Fibroblast of skin of left quadriceps (primary cell): Measurements from ENCODE around the gene SLC52A3.
A peak's percentile ranks its signal among the peaks of the same experiment; 100 is the strongest.
"Not testable (repeated sequence)": the region's sequence is repeated elsewhere in the genome, so short reads cannot be mapped to it uniquely, and the experiment has no call there.

Experiments used
- DNase-seq, 2 experiments: peaks; one replicate each; pipeline ENCODE4 v3.0.0-alpha.2; 2013; ENCODE audit warnings: low read depth in 2 of 2

SLC52A3 gene

DNA sequence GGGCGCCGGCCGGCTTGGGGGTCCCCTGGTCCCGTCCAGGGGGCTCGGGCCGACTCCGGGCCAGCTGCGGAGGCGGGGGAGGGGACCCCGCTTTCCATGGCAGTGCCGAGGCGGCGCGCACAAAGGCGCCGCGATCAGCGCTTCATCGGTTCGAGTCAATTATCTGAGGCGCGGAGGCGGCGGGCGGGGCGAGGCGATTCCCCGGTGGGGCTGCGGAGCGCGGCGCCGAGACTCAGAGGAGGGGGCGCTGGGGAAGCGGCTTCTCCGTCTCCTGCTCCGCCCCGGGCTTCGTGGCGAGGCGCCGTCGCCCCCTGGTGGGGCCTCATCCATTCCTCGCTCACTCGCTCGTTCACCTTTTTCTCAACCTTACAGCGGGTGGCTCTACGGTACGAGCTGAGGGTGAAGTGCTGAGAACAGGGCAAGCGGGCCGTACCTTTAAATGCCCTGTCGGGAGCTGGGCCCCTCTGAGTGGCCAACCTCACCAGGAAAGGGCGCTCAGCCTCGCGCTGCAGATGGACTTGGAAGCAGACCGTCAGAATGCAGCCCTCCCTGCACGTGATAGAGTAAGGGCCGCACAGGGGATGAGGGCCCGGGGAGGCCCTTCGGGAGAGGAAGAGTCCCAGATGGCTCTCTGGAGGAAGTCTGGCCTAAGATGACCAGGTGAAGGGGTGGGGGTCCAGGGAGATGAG lies 39.9 kb downstream of the SLC52A3 start:
- peak in 1 of 2 experiments; percentile 2 for DNase-seq

DNA sequence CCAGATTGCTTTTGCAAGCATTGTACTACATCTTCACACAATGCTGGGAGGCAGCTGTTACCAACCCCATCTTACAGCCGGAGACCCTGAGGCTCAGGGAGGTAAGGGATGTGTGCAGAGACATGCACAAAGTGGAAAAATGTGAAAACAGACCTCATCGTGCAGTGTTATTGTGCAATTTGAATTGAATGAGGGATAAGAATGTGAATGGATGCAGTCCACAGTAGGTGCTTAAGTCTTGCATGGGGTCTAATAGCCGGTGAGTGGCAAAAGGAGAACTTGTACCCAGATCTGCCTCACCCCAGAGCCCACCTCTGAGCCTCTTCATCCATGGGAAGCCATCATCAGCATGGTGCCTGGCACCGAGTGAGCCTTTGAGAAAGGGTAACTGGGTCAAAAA lies 42.1 kb downstream of the SLC52A3 start:
- no peak for DNase-seq

DNA sequence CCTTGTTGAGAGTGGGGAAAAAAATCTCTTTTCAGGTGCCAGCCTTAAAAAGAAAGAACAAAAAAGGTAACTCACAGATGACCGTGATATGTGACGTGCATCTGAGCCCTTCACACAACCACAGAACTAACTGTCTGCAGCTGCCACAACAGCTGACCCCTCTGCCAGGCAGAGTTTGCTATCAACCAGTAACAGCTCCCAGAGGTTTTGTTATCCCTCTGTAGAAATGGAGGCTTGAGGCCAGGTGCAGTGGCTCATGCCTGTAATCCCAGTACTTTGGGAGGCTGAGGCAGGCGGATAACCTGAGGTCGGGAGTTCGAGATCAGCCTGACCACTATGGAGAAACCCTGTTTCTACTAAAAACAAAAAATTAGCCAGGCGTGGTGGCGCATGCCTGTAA lies 42.8 kb downstream of the SLC52A3 start:
- DNase-seq = no peak

DNA sequence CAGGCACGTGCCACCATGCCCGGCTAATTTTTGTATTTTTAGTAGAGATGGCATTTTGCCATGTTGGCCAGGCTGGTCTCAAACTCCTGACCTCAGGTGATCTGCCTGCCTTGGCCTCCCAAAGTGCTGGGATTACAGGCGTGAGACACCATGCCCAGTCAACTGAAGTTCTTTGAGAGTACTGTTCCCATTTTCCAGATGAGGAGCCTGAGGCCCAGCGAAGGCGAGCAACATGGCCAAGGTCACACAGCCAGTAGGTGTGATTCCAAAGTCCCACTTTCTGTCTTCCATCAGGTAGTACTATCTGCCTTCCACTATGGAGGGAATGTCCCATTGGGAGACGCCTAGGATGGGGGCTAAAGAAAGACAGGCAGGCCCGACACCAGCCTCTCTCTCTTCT lies 43.5 kb downstream of the SLC52A3 start:
- DNase-seq = not testable (repeated sequence)

DNA sequence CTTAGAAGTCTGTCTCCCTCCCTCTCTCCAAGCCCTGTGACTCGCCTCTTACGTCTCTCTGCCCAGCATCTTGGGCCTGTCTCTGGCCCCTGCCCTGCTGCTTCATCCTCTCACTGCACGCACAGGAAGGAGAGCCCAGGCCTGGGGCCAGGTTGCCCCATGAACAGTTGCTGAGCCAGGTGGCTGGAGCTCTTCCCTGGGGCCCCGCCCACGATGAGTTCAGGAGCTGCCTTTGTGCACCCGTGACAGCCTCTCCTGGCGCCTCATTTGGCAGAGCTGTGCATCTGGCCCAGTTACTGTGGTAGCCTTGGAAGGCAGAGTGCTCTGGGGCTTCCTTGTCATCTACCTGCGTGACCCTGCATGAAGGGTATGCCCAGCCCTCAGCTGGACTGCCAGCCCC lies 44.5 kb downstream of the SLC52A3 start:
- no peak for DNase-seq

DNA sequence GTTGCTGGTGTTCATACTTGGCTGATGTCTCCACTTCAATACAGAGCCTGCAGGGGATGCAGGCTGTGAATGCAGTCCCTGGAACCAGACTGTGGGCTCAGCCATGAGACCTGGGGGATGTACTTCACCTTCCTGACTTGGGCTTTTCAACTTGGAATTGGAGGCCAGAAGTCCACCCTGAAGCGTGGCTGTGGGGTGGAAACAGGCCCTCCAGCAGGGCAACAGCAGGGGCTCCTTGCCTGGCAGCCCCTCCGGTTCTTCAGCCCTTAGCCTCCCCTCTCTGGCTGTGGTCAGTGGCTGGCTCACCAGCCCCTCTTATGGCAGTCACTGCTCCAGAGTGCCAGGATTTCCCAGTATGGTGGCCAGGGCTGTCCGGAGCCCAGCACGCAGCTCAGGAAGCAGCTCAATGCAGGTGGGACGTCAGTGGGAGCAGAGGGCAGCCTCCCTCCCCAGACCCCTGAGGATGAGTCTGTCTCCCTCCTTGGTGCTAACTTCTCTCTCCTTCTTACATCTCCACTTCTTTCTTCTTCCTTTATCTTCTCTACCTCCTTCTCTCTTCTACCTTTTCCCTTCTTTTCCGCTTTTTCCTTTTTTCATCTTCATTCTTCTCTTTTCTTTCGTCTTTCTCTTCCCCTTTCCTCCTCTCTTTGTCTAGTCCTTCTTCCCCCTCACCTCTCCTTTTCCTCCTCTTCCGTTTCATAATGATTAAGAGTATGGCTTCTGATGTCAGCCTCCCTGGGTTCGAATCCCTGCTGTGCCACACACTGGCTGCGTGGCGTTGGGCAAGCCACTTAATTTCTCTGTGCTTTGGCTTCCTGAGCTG lies 45.3 kb downstream of the SLC52A3 start:
- DNase-seq = no peak

DNA sequence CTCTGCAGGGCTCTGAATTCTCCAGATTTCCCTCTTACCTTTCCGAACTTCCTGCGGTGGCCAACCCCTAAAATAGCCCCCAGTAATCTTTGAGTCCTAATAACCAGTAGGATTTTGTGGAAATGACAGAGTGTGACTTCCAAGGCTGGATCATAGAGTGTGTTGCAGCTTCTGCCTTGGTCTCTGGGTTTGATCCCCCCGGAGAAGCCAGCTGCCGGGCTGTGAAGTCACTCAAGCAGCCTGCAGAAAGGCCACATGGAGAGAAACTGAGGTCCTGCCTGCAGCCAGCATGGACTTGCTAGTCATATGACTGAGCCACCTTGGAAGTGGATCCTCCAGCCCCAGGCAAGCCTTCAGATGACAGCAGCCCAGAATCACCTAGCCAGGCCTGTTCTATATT lies 46.4 kb downstream of the SLC52A3 start:
- no peak for DNase-seq

DNA sequence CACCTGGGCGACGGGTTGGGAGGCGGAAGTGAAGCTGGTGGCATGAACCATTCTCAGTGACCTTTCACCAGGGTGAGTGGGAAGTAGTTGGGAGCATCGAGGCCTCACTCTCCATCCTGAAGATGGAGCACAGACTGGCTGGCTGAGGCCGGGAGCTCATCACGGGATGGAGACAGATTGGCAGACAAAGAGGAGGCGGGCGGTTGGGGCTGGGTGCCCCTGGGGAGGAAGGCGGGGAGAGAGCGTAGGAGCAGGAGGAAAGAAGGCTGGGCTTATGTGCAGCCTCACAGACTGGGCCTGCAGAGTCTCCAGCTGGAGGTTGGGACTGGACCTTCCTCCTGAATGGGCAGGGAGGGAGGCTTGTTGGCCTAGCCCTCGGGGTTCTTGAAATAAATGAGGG lies 48.5 kb downstream of the SLC52A3 start:
- DNase-seq = no peak

DNA sequence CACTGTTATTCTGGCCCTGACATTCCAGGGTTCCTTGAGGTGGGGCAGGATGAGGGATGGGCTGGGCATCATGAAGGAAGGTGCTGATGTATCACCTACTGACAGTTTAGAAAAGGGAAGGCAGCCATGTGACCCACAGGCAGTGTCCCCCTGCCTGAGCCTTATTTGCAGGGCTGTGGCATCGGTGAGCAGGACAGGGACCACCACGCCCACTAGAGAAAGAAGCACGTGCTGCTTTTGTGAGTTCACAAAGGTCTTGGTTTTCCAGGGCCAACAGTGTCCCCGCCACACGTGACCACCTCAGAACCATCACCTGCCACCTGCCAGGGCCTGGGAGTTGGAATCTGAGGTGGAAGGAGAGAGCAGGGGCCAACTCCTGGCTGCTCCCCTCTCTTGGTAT lies 49.2 kb downstream of the SLC52A3 start:
- DNase-seq = no peak

DNA sequence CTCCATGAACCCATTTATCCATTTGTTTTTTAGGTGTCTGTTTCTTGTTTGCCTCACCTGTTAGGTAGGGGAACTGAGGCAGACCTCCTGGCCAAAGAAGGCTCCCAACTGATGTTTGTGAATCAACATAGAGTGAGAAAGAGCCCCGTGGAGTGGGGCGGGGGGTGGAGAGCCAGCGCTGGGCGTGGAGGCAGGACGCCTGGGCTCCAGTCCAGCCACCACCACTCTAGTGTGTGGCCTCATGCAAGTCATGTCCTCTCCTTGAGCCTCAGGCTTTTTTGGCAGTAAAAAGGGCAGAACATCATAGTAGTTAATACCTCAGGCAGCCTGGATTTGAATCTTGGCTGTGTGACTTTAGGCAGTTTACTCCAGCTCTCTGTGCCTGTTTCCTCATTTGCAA lies 50.5 kb downstream of the SLC52A3 start:
- no peak for DNase-seq

DNA sequence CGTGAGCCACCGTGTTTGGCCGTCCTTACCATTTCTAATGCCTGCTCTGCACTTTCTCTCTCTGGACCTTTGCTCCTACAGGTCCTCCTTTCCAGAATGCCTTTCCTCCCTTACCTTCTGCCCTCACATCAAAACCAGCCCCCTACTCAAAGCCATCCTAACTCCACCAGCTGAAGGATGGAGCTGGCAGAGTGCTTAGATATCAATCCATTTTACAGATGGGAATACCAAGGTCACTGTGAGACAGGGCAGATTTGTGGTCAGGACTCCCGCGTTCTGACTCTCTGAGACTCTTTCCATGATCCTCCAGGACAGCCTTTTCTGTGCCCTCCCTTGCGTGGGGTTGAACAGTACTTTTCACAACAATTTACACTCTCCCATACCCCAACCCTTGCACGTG lies 51.0 kb downstream of the SLC52A3 start:
- DNase-seq = no peak

DNA sequence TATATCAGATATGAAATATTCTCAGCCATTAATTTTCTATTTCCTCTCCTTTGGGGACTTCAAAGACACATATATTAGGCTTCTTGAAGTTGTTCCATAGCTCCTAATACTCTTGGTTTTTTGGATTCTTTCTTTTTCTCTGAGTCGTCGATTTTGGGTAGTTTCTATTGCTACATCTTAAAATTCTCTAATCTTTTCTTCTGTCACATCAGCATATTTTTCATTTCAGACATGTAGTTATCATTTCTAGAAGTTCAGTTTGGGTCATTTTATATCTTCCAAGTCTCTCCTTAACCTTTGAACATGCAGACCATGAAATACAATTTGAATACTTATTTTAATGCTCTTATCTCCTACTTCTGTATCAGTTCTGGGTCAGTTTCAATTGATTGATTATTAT lies 53.8 kb downstream of the SLC52A3 start:
- DNase-seq = no peak

DNA sequence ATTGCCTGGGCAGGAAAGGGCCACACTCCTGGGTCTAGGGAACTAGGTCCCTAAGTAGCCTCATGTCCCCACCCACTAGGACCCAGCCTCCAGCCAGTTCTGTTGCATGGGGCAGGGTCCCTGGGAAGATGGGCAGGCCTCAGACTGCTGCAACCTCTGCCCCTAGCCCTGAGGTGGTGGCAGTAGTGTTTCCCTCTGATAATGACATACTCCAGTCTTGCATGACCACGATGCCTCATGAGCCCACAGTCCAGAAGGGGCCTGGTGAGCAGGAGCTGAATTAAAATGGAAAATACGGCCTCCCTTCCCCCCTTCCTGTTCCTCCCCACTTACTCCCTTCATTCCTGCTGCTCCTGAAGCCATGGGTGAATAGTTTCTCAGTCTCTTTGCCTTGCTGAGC lies 56.7 kb downstream of the SLC52A3 start:
- DNase-seq = no peak

DNA sequence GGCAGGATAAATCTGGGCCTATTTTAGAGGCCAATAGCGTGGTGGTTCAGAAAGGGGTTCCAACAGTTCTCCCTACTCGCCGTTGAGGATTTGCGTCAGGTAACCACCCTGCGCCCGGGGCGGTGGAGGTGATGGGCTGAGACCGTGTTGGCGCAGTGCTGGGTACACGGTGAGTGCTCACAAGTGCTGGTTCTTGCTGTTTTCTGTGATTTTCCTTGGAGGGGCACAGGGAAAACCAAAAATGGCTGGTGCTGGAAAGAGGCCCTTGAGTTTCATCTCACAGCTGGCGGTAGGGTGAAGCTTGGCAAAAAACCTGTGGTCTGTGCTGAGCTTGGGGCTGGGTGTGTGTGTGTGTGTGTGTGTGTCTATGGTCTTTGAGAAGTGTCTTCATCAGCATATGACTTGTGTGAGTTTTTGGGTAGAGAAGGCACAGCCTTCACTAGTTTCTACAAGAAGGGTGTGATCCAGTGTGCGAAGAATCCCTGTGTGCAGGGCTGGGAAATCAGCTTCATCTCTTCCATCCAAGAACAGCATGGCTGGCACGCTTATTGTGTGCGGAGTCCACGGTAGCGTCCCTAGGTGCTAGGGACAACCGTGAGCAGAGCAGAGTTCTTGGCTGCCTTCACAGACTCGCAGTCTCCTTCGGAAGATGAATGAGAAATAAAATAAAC lies 57.4 kb downstream of the SLC52A3 start:
- DNase-seq = no peak
